Gastrocnemius medialis (tissue), 4 donors: ENCODE results near the gene TRIM23.

Experiments
- CTCF ChIP-seq, 5 experiments: fragments of 450-650 bp in 3 of 5; fragments of 200-600 bp in 2 of 5; sonication (generic) in 2 of 5; IDR thresholded peaks in 4 of 5; conservative IDR thresholded peaks in 1 of 5; 1 replicate in 4 of 5; 2 replicates in 1 of 5; pipeline ENCODE4 v1.5.1; 2016 to 2019; ENCODE audit warnings: antibody characterized with exemption in 5 of 5, mild to moderate bottlenecking in 3 of 5, moderate library complexity in 3 of 5
- POLR2A ChIP-seq, 2 donors: fragments of 450-650 bp; IDR thresholded peaks; one replicate each; pipeline ENCODE4 v1.6.1; 2017; ENCODE audit warnings: antibody characterized with exemption in 2 of 2, mild to moderate bottlenecking in 2 of 2, moderate library complexity in 2 of 2

GRCh38 chr5:65555287-65555686 lies 68.8 kb downstream of the TRIM23 start:
- TF ChIP-seq CTCF (IDR thresholded peaks at IDR 0.05 in 4 of 5, conservative IDR thresholded peaks at IDR 0.05 in 1 of 5) (no peak), POLR2A (IDR thresholded peaks at IDR 0.05) (no peak)
